Measurements from ENCODE around the gene MBNL1. TPM values are rescaled to one million over a fixed set of nuclear protein-coding genes. Genes with fewer than 3 reads are reported as not detected.

Gene MBNL1
- total and polyA plus RNA-seq, 7 experiments from 2014 or later = 371 to 675 (median 497) TPM

DNA sequence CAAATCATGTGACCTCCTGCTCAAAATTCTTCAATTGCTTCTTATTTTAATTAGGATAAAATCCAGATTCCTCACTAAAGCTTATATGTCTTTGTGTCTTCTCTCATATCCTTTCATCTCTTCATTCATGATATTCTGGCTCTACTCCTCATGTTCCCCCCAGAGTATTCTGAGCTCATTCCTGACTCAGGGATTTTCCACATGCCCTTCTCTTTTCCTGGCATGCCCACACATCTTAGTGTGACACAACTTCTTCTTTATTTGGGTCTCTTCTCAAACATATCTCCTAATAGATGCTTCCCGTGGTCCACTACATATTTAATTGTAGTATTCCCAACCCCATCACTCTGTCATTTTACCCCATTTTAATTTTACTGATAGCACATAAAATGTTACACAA, 15.2 kb upstream of the MBNL1 start:
- H3K4me3 Mint-ChIP-seq = peak overlapping the region in 9 of 10 donors; percentile 27 to 77 (median 67)
- H3K27ac ChIP-seq (ENCODE audit: low read depth, low read length) = peak overlapping the region; percentile 63
- no peaks in the 10 kb centered on the region for H3K9me3 ChIP-seq (ENCODE audit: control insufficient read depth in 2 of 3, low read length in 3 of 3)
- peaks cover 62 to 64% of the 10 kb centered on the region in 2 donors for H3K4me1 ChIP-seq (ENCODE audit: control insufficient read depth in 2 of 2, insufficient read depth in 2 of 2, low read length in 2 of 2)
- no peaks in the 10 kb centered on the region for H3K27me3 Mint-ChIP-seq
- peak overlapping the region; percentile 27 to 97 (median 88) for H3K27ac Mint-ChIP-seq
- no peak for DNase-seq
- H3K36me3 ChIP-seq (ENCODE audit: control insufficient read depth in 2 of 3, insufficient read depth in 3 of 3, low read length in 3 of 3) = no peaks in the 10 kb centered on the region
- peaks cover 0 to 8% (median 0%) of the 10 kb centered on the region in 11 donors for H3K9me3 Mint-ChIP-seq
- ATAC-seq = no peak
- peak overlapping the region; percentile 4 for H3K4me3 ChIP-seq (ENCODE audit: low read length)
- H3K36me3 Mint-ChIP-seq = peaks cover 0 to 43% (median 6%) of the 10 kb centered on the region in 5 donors
- ChIA-PET CTCF (interaction anchor here (1.0 to 2.2 kb wide), 2 partner anchors 10 to 16 kb away, joined by 3 to 8 read pairs; partner anchors contain the start of gene MBNL1), POLR2A (interaction anchor here (0.8 to 12.9 kb wide), 8 partner anchors 10 to 53 kb away, joined by 3 to 252 read pairs (median 5); partner anchors contain the start of gene MBNL1)
- H3K27me3 ChIP-seq (ENCODE audit: control insufficient read depth in 2 of 2, insufficient read depth in 2 of 2, low read length in 2 of 2) = no peaks in the 10 kb centered on the region
- peaks cover 57 to 77% (median 75%) of the 10 kb centered on the region in 7 donors for H3K4me1 Mint-ChIP-seq
- intact Hi-C loops (cut with micrococcal nuclease) = no loop called here

DNA sequence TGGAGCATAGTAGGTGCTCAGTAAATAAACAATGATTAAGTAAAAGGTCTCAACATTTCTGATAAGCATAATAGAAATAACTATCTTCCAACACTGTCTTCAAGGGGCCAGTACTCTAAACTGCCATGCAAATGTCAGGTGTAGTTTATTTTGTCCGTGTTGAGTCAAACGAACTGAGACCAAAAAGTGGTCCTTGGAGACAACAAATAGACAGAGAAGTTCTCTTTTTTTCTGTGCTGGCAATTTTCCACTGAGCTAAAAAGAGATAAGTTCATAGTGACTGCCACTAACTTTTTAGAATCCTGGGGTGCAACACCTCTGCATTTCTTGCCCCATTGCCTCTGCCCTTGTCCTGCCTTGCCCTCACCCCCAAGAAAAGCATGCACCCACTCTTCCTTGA, 14.7 kb upstream of the MBNL1 start:
- peaks cover 0 to 42% (median 6%) of the 10 kb centered on the region in 5 donors for H3K36me3 Mint-ChIP-seq
- peak in 1 of 9 donors; percentile 24 for DNase-seq
- intact Hi-C loops (cut with micrococcal nuclease) = loop anchor here in 1 of 2 donors (2.0 kb wide), 1 partner anchor 15 kb away; the partner anchor contains the start of gene MBNL1
- Histone ChIP-seq H3K27me3 (ENCODE audit: control insufficient read depth in 2 of 2, insufficient read depth in 2 of 2, low read length in 2 of 2) (no peaks in the 10 kb centered on the region), H3K4me1 (ENCODE audit: control insufficient read depth in 2 of 2, insufficient read depth in 2 of 2, low read length in 2 of 2) (peaks cover 67 to 69% of the 10 kb centered on the region in 2 donors), H3K36me3 (ENCODE audit: control insufficient read depth in 2 of 3, insufficient read depth in 3 of 3, low read length in 3 of 3) (no peaks in the 10 kb centered on the region), H3K9me3 (ENCODE audit: control insufficient read depth in 2 of 3, low read length in 3 of 3) (no peaks in the 10 kb centered on the region), H3K4me3 (ENCODE audit: low read length) (no peak overlapping the region), H3K27ac (ENCODE audit: low read depth, low read length) (peak overlapping the region; percentile 63)
- CTCF ChIA-PET = interaction anchor here (1.0 to 2.2 kb wide), 3 partner anchors 11 to 36 kb away, joined by 3 to 8 read pairs (median 3); partner anchors contain the start of gene MBNL1
- H3K9me3 Mint-ChIP-seq = peaks cover 0 to 5% (median 0%) of the 10 kb centered on the region in 11 donors
- POLR2A ChIA-PET = interaction anchor here (0.7 to 12.9 kb wide), 9 partner anchors 11 to 122 kb away, joined by 3 to 252 read pairs (median 4); partner anchors contain the start of gene MBNL1
- ATAC-seq = no peak
- peaks cover 61 to 83% (median 79%) of the 10 kb centered on the region in 7 donors for H3K4me1 Mint-ChIP-seq
- peak overlapping the region; percentile 60 to 97 (median 88) for H3K27ac Mint-ChIP-seq
- H3K27me3 Mint-ChIP-seq = no peaks in the 10 kb centered on the region
- peak overlapping the region in 9 of 10 donors; percentile 15 to 77 (median 69) for H3K4me3 Mint-ChIP-seq

DNA sequence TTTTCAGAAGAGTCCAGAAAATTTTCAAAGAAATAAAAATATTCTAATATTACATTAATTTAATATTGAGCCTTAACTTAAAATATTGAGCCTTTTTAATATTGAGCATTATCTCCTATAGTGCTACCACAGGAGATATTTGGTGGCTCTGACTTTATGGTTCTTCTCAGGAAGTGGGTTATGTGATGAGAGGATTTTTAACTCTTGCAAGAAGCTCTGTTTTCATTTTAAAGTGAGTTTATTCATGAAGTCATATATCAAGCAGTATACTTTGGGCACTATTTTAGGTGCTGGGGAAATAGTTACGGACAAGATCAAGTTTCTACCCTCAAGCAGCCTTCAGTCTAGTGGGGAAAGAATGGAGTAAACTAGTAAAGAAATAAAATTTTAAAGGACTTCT, 13.4 kb upstream of the MBNL1 start:
- H3K27ac ChIP-seq (ENCODE audit: low read depth, low read length) = peak overlapping the region; percentile 83
- H3K4me3 ChIP-seq (ENCODE audit: low read length) = peak overlapping the region; percentile 23
- ATAC-seq = no peak
- ChIA-PET POLR2A (interaction anchor here (0.6 to 12.9 kb wide), 12 partner anchors 10 to 97 kb away, joined by 3 to 252 read pairs (median 6); partner anchors contain the start of gene MBNL1), CTCF (interaction anchor here (1.0 to 3.7 kb wide), 6 partner anchors 8 to 66 kb away, joined by 3 to 19 read pairs (median 8); partner anchors contain the start of gene MBNL1)
- H3K9me3 ChIP-seq (ENCODE audit: control insufficient read depth in 2 of 3, low read length in 3 of 3) = no peaks in the 10 kb centered on the region
- DNase-seq = peak in 4 of 9 donors; percentile 33 to 51 (median 46)
- peaks cover 0 to 5% (median 0%) of the 10 kb centered on the region in 11 donors for H3K9me3 Mint-ChIP-seq
- intact Hi-C loops (cut with micrococcal nuclease) = loop anchor here in 1 of 2 donors (1.0 to 5.0 kb wide), 3 partner anchors 9 to 1053 kb away; partner anchors contain the start of genes GPR171 and MBNL1
- H3K36me3 Mint-ChIP-seq = peaks cover 0 to 51% (median 6%) of the 10 kb centered on the region in 5 donors
- peak overlapping the region; percentile 71 to 97 (median 92) for H3K27ac Mint-ChIP-seq
- no peaks in the 10 kb centered on the region for H3K36me3 ChIP-seq (ENCODE audit: control insufficient read depth in 2 of 3, insufficient read depth in 3 of 3, low read length in 3 of 3)
- no peaks in the 10 kb centered on the region for H3K27me3 ChIP-seq (ENCODE audit: control insufficient read depth in 2 of 2, insufficient read depth in 2 of 2, low read length in 2 of 2)
- H3K4me1 ChIP-seq (ENCODE audit: control insufficient read depth in 2 of 2, insufficient read depth in 2 of 2, low read length in 2 of 2) = peaks cover 77 to 81% of the 10 kb centered on the region in 2 donors
- no peaks in the 10 kb centered on the region for H3K27me3 Mint-ChIP-seq
- H3K4me1 Mint-ChIP-seq = peaks cover 70 to 95% (median 91%) of the 10 kb centered on the region in 7 donors
- peak overlapping the region; percentile 51 to 84 (median 74) for H3K4me3 Mint-ChIP-seq

DNA sequence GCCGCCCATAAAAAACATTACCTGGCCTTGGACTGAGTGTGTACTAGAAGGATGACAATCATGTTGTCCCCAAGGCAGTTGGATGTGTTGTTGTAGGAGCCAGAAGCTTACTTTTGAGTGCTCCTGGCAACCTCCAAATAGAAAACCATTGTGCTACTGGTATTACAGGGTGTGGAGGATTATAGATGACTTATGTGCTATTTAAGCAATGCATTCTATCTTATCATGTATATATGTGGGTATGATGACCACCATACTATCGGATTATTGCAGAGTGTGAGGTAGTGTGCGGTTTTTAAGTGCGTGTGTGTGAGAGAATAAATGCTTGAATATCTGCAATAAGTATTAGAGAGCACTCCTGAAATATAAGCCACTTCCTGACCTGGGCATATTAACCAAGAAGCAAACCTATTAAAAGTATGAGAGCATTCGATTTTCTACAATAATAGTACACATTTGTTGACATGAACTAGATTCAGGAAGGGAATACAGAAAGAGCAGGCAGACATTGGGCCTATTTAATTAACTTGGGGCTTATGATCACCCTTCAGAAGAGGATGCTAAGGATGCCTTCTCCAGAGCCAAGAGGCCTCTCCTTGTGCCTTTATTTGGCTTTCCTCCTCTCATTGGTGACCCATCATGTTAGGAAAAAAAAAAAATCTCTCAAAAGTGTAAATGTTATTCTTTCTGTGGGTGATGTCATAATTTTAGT, 11.7 kb upstream of the MBNL1 start:
- peaks cover under 1 to 57% (median 7%) of the 10 kb centered on the region in 5 donors for H3K36me3 Mint-ChIP-seq
- no peaks in the 10 kb centered on the region for H3K27me3 Mint-ChIP-seq
- POLR2A ChIA-PET = interaction anchor here (0.6 to 12.9 kb wide), 13 partner anchors 9 to 142 kb away, joined by 3 to 252 read pairs (median 4); partner anchors contain the start of gene MBNL1
- peak; percentile 7 for ATAC-seq
- H3K9me3 Mint-ChIP-seq = peaks cover 0 to 3% (median 0%) of the 10 kb centered on the region in 11 donors
- Histone ChIP-seq H3K4me3 (ENCODE audit: low read length) (peak overlapping the region; percentile 45), H3K27ac (ENCODE audit: low read depth, low read length) (peak overlapping the region; percentile 83), H3K36me3 (ENCODE audit: control insufficient read depth in 2 of 3, insufficient read depth in 3 of 3, low read length in 3 of 3) (no peaks in the 10 kb centered on the region), H3K27me3 (ENCODE audit: control insufficient read depth in 2 of 2, insufficient read depth in 2 of 2, low read length in 2 of 2) (no peaks in the 10 kb centered on the region), H3K4me1 (ENCODE audit: control insufficient read depth in 2 of 2, insufficient read depth in 2 of 2, low read length in 2 of 2) (peaks cover 82 to 84% of the 10 kb centered on the region in 2 donors), H3K9me3 (ENCODE audit: control insufficient read depth in 2 of 3, low read length in 3 of 3) (no peaks in the 10 kb centered on the region)
- peak in 1 of 9 donors; percentile 41 for DNase-seq
- intact Hi-C loops (cut with micrococcal nuclease) = loop anchor here (1.0 to 5.0 kb wide), 5 partner anchors 13 to 1055 kb away; partner anchors contain the start of gene GPR171 (in 1 of the 2)
- H3K4me3 Mint-ChIP-seq = peak overlapping the region; percentile 65 to 82 (median 76)
- CTCF ChIA-PET = interaction anchor here (1.0 to 3.7 kb wide), 6 partner anchors 9 to 73 kb away, joined by 3 to 19 read pairs (median 6); partner anchors contain the start of gene MBNL1
- H3K27ac Mint-ChIP-seq = peak overlapping the region; percentile 71 to 97 (median 94)
- peaks cover 70 to 99% (median 95%) of the 10 kb centered on the region in 7 donors for H3K4me1 Mint-ChIP-seq

DNA sequence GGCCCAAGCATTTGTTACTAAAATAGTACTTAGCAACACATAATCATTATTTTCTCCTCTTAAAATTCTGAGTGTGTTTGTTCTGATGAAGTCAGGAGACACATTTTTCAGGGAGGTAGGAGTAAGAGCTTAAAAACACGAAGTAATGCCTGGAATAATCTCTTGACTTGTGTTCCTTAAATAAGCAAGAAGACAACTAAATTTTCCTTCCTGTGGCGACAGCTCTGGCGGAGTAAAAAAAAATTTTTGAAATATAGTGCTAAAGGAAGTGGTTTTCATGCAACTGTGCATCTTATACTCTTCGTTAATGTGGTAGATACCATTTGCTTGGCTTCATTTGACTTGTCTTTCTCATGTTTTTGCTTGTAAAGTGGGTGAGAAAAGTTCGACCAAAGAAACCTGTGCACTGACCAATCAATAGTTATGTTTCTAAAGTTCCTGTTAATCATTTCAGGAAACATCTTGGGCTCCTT, 11.1 kb upstream of the MBNL1 start:
- Mint-ChIP-seq H3K4me3 (peak overlapping the region; percentile 65 to 82 (median 76)), H3K36me3 (peaks cover 4 to 55% (median 11%) of the 10 kb centered on the region in 5 donors), H3K27ac (peak overlapping the region; percentile 71 to 97 (median 94)), H3K4me1 (peaks cover 71 to 98% (median 94%) of the 10 kb centered on the region in 7 donors), H3K27me3 (no peaks in the 10 kb centered on the region), H3K9me3 (peaks cover 0 to 3% (median 0%) of the 10 kb centered on the region in 11 donors)
- intact Hi-C loops (cut with micrococcal nuclease) = loop anchor here (1.0 to 5.0 kb wide), 7 partner anchors 11 to 1055 kb away; partner anchors contain the start of genes GPR171 (in 1 of the 2) and MBNL1 (in 1 of the 2)
- ATAC-seq (peak; percentile 60), DNase-seq (peak in 7 of 9 donors; percentile 58 to 77 (median 69))
- ChIA-PET CTCF (interaction anchor here (0.8 to 3.7 kb wide), 4 partner anchors 10 to 74 kb away, joined by 3 to 19 read pairs (median 10); partner anchors contain the start of gene MBNL1), POLR2A (interaction anchor here (0.6 to 12.9 kb wide), 14 partner anchors 9 to 142 kb away, joined by 3 to 252 read pairs (median 4); partner anchors contain the start of gene MBNL1)
- Histone ChIP-seq H3K27ac (ENCODE audit: low read depth, low read length) (peak overlapping the region; percentile 83), H3K9me3 (ENCODE audit: control insufficient read depth in 2 of 3, low read length in 3 of 3) (no peaks in the 10 kb centered on the region), H3K4me3 (ENCODE audit: low read length) (peak overlapping the region; percentile 45), H3K4me1 (ENCODE audit: control insufficient read depth in 2 of 2, insufficient read depth in 2 of 2, low read length in 2 of 2) (peaks cover 79 to 80% of the 10 kb centered on the region in 2 donors), H3K36me3 (ENCODE audit: control insufficient read depth in 2 of 3, insufficient read depth in 3 of 3, low read length in 3 of 3) (no peaks in the 10 kb centered on the region), H3K27me3 (ENCODE audit: control insufficient read depth in 2 of 2, insufficient read depth in 2 of 2, low read length in 2 of 2) (no peaks in the 10 kb centered on the region)

Measured in naive thymus-derived CD4-positive, alpha-beta T cell (primary cell).